GM11168 (cell line): ENCODE measurements around the gene GPR45.

Experiments
- in situ Hi-C: fragments of 300-500 bp; cut with MboI; formaldehyde crosslinking; loops from one replicate; pipeline ENCODE4 v1.12.0; 2022; ENCODE audit warnings: low sequenced_read_pairs; ENCODE audit not compliant: unreplicated experiment

GPR45 gene, protein sequence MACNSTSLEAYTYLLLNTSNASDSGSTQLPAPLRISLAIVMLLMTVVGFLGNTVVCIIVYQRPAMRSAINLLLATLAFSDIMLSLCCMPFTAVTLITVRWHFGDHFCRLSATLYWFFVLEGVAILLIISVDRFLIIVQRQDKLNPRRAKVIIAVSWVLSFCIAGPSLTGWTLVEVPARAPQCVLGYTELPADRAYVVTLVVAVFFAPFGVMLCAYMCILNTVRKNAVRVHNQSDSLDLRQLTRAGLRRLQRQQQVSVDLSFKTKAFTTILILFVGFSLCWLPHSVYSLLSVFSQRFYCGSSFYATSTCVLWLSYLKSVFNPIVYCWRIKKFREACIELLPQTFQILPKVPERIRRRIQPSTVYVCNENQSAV

DNA sequence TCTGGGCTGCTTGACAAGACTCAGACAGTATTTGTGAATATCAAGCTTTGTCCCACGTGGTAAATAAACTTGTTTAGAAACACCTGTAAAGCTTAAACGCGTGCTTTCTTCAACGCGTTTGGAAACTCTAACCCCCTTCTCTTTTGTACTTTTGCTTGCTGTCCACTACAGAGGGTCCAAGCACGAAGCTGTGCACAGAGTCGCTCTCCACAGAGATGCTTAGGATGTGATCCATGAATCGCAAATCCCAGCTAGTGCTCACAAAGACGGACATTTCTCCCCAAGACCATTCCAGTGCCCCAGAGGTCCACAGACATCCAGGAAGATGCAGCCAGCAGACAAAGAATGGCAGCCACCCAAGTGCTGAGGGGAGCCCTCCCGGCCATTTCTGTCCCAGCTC is at the start of gene GPR45:
GPR45 (plus strand) TSS at position 301 of the 400 bp plus-strand sequence. CDS start 116 bp downstream, outside the sequence.
- in situ Hi-C loops, result no loop called here

DNA sequence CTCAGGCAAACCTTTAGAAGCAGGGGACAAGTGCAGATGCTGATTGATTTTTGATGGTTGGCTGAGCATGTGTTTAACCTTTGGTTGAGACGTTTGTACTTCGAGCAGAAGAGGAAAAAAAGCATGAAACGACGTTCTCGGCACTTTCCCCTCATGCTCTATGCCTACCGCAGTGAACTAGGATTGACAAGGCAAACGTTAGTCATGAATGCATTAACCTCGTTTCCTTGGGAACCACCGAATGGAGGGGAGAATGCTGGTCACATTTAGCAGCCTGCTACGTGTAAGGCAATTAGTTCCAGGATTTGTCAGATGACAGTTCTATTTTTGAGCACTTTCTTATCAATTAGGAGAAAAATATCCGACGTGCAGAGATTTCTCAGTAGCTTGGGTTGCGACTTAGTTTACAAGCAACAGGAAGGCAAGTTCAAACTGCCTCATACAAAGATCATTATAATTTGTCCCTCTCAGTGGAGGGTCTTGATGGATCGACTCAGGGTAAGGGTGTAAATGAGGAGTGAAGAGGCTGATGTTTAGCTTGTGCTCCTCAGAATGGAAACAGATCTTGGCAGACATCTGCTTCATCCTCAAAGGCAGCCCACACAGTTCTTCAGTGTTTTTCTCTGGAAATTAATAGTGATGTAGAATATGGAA is 47.4 kb upstream of the GPR45 start:
- in situ Hi-C loops, result no loop called here

DNA sequence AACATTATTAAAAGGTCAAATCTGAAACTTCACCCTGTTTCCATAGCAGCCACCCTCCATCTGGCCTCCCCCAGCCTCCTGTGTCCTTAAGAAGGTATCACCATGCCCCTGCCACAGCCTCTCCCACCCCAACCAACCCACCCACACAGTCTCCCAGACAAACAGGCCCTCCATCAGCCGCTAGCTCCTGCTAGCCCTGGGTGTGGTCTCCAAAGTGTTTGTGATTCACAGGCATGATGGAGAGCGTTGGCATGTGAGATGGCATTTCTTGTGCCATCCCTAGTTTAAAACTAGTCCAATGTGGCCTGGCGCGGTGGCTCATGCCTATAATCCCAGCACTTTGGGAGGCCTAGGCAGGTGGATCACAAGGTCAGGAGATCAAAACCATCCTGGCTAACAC is 44.9 kb upstream of the GPR45 start:
- in situ Hi-C loops, result no loop called here

DNA sequence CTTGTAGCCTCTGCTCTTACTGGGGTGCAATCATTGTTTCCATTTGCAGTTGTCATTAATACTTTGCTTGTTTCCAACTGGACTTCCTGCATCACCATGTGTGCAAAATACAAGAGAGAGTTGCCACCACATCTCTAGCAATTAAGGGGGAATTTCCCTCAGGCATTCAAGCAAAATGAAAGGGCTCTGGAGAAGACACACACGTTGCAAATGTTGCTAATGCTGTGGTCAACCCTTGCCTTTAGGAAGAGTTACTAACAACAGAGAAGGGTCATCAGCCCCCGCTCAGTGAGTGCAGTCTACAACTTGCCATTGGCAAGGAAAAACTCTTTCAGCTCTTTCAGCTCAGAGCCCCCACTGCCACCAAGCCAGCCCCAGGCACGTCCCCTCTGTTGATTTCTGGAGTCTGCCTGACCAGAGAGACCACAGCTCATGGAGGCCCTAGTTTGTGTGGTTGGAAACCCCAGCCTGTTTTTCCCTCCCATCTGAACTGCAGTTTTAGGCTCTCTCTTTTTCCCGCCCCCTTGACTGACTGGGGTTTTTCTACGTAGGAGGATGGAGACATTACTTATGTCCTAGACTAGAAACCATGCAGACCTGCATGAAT is 25.9 kb upstream of the GPR45 start:
- in situ Hi-C loops, result no loop called here

DNA sequence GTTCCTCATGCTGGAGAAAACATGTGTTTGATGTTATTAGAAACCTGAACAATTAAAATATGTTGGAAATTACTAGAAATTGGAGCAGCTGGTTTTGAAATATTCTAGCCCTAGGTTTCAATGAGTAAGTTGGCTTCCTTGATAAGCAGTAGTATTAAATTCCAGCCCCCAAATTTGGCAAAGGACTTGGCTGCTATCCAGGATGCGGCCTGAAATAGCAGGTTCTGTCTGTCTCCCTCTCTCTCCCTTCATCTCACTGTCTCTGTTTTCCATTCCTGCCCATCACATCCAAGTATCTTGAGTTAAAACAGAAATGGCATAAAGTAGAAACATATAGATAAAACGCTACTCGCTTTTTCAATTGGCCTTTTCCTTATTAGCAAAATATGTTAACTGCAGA is 20.9 kb upstream of the GPR45 start:
- in situ Hi-C loops, result no loop called here

DNA sequence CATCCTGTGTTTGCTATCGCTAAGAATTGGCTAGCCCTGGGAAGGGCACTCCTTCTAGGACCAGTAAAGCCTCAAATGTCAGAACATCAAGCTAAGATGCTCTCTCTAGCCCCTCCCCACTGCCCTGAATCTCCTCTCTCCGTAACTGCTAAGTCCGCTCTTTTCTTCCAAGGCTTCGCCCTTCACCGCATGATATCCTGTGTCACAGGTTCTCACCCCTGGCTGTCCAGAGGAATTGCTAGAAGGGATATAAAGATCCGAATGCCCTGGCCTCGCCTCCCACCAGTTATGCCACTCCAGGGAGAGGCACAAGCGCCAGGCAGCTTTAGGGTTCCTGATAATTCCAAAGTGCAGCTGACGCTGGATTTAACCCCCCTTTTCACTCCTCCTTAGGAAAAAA is 17.1 kb upstream of the GPR45 start:
- in situ Hi-C loops, result no loop called here

DNA sequence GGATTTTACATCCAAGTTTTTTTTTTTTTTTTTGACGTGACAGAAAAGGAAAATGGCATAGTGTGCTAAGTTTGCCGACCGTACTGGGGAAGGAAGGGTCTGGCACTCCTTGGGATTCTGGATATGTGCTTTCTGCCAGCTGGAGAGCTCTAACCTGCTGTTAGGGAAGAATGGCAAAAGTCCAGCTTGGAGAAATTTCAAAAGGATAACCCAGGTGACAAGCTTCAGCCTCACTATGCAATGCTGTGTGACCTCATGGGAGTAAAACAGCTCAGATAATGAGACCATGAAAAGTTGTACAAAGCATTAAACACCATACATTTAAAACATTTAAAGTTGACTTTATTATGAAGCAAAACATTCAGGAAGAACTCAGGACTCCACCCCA is 10.3 kb upstream of the GPR45 start:
- in situ Hi-C loops, result no loop called here

DNA sequence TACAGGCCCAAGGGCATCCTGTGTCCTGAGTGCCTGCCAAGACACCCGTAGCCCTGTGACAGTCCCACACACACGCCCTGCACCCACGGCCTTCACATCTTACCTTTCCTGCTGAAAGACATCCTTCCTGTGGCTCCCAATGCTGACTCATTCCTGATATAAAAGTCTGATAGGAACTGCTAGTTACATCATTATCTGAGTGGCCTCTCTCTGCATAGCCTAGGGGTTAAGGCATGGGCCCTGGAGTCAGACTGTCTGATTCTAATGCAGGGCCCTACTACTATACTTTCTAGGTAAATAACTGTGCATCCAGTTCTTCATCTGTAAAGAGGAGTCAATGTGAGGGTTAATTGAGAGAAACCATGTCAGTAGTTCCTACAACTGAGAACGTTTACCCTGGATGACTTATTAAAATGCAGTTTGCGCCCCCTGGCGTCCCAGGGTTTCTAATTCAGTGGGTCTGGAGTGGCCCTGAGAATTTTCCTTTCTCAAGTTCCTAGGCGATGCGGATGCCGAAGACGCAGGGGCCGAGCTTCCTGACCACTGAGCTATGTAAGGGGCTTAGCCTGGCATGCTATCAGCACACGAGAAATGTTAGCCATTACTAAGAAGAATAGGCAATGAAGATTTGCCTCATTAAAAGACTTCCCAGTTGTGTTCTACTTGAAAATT is 6.0 kb upstream of the GPR45 start:
- in situ Hi-C loops, result loop anchor here (5.0 kb wide), 1 partner anchor 118 kb away; no protein-coding TSS in a partner anchor

DNA sequence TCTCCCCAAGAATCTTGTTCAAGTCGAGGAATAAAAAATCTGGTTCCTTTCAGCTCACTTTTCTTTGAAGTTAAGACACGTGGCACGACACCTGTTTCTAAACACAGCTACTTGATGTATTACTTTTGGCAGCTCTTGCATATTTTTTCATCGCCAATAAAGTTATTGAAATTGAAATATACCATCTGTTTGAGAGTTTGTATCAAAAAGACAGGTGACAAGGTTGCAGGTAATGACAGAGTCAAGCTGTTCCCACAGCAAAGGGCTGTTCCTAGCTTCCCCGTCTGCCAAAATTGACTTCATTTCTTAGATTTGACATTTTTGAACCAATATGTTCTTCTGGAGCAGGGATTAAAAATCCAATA is 5.5 kb upstream of the GPR45 start:
- in situ Hi-C loops, result loop anchor here (5.0 kb wide), 1 partner anchor 119 kb away; no protein-coding TSS in a partner anchor

DNA sequence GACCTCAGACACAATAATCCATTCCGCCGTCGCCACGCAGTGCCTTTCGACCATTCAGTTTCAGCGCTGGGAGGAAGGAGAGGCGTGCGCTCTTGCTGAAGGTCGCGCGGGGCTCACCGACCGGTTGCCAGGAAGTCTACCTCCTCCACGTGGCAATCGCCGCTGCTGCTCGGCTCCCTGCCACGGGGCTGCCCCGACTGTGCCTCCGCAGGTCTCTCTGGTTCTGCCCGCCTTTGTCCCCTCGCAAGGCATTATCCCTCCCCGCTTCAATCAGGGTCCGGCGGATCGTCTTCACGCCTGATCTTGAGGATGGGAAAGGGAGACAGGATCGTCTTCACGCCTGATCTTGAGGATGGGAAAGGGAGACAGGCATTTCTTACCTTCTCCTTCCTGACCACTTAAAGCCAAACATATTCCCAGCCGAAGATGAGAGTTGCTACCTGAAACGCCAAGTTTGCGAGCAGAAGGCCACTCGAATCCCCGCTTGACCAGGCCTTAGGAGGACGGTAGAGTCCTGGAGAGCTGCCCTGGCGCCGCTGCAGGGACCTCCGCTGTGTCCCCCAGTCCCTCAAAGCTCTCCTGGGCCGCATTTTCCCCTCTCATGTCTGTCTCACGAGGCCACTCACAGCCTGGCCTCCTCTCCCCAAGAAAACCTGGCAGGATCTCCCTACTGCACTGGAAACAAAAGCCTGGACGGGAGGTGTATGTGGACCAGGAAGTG is 4.3 kb upstream of the GPR45 start:
- in situ Hi-C loops, result loop anchor here (5.0 kb wide), 1 partner anchor 120 kb away; no protein-coding TSS in a partner anchor

DNA sequence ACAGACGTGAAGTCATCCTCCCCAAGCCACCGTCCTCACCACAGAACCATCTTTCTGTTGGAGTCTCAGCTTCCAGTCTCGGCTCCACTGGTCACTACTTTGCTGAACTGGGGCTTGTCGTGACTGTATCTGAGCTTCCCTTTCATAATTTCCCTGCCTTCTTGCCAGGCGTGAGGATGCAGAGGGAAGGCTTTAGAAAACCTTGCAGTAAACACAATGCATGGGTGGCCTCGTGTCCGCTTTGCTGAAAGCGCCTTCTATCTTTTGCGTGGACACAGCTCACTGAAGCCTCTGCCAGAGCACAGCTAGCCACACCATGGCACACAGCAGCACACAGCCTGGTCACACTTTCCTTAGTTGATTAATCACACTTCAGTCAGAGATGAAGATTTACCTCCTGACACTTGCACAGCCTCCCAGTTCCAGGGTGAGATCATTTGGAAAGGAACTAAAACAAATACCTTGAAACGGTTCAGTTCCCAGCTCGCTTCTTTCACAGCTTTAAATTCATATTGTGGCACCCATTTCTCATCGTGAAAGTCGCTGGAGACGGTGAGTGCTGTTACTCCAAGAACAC is 2.8 kb upstream of the GPR45 start:
- in situ Hi-C loops, result loop anchor here (5.0 kb wide), 1 partner anchor 121 kb away; no protein-coding TSS in a partner anchor

DNA sequence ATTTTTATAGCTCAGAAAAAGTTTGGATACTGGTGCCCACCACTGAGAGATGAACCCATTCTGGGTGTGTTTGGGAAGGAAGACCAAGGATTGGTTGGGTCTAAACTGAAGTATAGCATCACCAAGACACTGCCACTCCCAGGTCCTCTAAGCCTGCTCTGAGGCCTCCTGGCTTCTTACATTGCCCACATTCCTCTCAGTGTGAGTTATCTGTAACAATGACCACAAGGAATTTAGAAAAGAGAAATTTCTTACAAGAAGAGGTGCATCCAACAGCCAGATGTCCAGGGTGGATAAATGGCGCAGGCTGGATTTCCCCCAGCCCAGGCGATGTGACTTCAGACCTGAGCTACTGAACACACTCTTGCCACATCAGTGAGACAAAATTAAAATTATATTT is 1.6 kb upstream of the GPR45 start:
- in situ Hi-C loops, result loop anchor here (5.0 kb wide), 1 partner anchor 123 kb away; no protein-coding TSS in a partner anchor

DNA sequence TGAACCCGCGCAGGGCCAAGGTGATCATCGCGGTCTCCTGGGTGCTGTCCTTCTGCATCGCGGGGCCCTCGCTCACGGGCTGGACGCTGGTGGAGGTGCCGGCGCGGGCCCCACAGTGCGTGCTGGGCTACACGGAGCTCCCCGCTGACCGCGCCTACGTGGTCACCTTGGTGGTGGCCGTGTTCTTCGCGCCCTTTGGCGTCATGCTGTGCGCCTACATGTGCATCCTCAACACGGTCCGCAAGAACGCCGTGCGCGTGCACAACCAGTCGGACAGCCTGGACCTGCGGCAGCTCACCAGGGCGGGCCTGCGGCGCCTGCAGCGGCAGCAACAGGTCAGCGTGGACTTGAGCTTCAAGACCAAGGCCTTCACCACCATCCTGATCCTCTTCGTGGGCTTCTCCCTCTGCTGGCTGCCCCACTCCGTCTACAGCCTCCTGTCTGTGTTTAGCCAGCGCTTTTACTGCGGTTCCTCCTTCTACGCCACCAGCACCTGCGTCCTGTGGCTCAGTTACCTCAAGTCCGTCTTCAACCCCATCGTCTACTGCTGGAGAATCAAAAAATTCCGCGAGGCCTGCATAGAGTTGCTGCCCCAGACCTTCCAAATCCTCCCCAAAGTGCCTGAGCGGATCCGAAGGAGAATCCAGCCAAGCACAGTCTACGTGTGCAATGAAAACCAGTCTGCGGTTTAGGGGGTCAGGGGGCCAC is 897 bp downstream of the GPR45 start:
- in situ Hi-C loops, result no loop called here

DNA sequence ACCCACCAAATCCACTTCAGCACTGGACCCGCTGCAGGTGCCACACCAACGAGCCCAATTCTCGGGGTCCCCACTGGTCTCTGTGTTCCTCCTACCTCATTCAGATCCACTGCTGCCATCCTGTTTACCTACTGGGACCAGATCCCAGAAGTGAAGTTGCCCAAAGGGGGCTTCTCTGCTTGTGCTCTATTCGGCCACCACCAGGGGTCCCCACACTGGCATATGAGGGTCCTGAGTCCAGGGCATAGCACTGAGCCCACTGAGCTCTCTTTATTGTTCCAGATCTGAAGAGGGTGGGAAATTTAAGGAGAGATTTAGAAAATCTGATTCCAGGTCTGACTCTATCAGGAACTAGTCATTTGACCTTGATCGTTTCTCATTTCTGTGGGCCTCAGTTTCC is 2.4 kb downstream of the GPR45 start:
- in situ Hi-C loops, result no loop called here

DNA sequence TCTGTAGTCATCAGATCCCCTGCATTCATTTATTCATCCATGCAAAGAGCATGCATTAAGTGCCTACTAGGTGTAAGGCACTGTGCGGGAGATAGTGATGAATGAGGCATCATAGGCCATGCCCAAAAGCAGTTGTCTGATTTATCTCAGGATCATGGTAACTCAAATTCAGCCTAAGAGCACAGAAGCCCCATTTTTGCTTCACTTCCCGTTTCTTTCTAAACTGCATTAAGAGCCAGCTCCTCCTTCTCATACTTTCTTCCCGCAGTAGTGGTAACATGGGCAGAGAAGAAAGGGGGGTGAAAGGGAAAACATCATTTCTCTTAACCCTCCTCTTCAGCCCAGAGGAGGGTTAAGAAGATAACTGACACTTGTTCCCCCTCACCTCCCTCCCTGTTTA is 2.9 kb downstream of the GPR45 start:
- in situ Hi-C loops, result no loop called here

DNA sequence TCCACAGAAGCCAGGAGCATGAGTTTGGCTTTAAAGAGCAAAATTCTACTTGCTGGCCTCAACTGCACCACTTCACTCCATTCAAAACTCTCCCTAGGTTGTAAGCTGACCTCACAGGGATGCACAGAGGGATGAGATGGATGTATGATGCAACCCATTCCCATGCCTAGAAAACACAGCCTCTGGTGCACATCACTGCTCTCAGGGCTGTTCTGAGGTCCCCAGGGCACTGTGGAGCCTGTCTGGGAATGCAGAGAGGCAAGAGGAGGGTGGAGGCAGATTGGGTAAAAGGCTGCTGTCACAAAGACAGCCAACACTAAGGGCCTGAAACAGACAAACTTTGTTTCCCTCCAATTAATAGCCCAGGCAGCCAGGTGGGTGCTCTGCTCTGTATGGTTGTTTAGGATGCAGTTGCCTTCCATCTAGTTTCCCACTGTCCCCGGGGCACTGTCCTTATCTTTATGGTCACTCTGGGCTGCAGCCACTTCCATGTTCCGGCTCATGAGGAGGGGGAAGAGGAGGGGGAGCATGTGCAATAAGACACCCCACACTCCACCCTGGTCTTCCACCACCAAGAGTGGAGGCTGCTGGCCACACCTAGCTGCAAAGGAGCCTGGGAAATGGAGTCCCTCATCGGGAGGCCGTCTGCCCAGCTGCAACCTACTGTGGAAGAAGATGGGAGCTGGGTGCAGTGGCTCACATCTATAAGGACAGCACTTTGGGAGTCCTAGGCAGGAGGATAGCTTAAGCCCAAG is 7.0 kb downstream of the GPR45 start:
- in situ Hi-C loops, result no loop called here

DNA sequence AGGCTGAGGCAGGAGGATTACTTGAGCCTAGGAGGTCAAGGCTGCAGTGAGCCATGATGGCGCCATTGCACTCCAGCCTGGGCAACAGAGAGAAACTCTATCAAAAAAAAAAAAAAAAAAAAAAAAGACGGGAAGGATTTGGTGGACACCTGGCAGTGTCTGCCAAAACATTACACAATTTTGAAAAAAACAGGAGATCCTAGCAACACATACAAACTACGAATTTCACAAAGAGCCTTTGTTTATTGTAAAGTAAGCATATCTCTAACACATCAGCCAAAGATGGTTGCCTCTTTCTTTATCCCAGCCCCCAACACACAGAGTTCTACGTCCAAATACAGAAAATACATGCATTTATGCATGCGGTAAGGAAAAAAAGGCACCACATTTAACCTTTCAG is 7.6 kb downstream of the GPR45 start:
- in situ Hi-C loops, result no loop called here

DNA sequence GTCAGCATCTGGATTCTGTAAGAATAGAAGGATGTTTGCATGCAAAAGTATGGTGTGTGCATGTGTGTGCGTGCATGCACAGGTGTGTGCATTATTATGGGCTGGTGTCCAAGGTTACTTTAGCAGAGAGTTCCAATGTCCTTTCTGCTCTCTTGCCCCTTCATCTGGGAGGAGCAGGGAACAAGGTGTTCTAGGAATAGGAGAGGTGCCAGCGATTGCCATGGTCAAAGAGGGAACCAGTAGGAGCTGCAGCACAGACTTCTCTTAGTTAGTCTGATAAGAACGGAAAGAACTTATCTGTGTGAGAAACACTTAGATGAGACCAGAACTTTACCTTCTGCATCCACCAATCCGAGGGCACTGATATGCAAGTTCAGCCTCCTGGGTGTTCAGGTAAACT is 8.3 kb downstream of the GPR45 start:
- in situ Hi-C loops, result no loop called here
